ENCODE data around the gene AMBRA1.

The AMBRA1 gene

DNA sequence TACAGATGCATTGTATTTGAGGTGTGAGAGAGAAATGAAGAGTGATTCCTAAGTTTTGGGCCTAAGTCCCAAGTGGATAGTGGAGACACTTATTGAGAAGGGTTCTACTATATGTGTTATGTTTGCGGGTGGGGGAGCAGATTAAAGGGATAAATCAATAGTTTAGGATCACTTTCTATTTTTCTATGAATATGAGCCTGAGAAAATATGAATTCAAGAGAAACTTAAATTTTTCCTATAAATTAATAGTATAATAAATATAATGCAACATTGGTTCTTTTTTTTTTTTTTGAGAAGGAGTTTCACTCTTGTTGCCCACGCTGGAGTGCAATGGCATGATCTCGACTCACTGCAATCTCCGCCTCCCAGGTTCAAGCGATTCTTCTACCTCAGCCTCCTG, 31.3 kb downstream of the AMBRA1 start:
- no peak overlapping the region for H3K4me3 ChIP-seq (replicated peaks in 1 of 2; ENCODE audit: low read depth in 2 of 2, low read length in 2 of 2)
- TF ChIP-seq, protein P1, sequence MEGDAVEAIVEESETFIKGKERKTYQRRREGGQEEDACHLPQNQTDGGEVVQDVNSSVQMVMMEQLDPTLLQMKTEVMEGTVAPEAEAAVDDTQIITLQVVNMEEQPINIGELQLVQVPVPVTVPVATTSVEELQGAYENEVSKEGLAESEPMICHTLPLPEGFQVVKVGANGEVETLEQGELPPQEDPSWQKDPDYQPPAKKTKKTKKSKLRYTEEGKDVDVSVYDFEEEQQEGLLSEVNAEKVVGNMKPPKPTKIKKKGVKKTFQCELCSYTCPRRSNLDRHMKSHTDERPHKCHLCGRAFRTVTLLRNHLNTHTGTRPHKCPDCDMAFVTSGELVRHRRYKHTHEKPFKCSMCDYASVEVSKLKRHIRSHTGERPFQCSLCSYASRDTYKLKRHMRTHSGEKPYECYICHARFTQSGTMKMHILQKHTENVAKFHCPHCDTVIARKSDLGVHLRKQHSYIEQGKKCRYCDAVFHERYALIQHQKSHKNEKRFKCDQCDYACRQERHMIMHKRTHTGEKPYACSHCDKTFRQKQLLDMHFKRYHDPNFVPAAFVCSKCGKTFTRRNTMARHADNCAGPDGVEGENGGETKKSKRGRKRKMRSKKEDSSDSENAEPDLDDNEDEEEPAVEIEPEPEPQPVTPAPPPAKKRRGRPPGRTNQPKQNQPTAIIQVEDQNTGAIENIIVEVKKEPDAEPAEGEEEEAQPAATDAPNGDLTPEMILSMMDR (IDR thresholded peaks at IDR 0.05; ENCODE audit: low read depth, low read length) = no peak
- no peak for DNase-seq (ENCODE audit: low read depth in 2 of 2)

DNA sequence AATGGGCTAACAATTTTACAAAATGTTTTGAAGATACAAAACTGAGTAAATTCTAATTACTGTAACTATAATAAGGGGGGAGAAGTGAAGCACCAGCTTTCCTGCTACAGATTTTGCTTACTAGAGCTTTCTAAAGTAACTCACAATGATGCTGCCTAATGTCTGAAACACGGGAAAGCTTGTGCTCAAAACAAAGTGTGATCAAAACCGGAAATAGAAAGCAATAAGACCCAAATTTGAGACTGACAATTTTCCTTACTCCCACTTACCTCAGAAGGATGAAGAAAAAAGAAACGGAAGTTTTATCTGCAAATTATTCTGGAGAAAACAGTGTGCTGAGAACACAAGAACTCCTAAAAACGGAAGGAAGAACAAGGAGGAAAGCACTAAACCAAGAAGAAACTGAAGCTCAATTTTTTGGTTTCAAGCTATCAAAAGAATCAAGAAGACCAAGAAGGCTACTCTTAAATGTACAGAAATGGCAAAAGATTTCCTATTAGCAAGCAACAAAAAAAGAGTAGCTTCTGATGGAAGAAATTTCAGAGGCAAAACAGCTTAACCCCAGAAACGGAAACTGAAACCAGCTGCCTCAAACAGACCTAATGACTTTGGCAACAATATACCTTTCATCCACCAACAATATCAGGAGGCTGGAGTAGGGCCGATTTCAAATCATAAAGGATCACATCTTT, 33.4 kb downstream of the AMBRA1 start:
- H3K4me3 ChIP-seq (replicated peaks in 1 of 2; ENCODE audit: low read depth in 2 of 2, low read length in 2 of 2) = peak overlapping the region in 1 of 2 donors; percentile 32
- DNase-seq (ENCODE audit: low read depth in 2 of 2) = peak; percentile 43 to 45
- TF ChIP-seq, protein P1 (IDR thresholded peaks at IDR 0.05; ENCODE audit: low read depth, low read length) = no peak

DNA sequence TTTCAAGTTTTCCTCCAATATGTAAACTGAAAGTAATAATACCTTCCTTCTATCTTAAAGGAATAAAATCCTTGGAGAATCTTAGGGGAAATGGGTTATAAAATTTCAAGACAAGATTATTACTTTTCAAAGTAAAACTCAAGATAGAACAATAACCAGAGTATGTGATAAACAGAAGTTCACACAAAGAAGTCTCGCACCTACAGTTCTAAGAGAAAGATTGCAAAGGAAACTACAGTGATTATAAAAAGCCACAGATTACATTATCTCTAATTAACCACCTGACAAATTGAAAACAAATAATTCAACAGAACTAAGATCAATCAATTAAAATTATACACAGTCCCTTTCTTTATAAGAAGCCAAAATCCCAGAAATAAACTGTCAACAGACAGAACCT, 34.0 kb downstream of the AMBRA1 start:
- DNase-seq (ENCODE audit: low read depth in 2 of 2) = no peak
- TF ChIP-seq, protein P1 (IDR thresholded peaks at IDR 0.05; ENCODE audit: low read depth, low read length) = no peak
- no peak overlapping the region for H3K4me3 ChIP-seq (replicated peaks in 1 of 2; ENCODE audit: low read depth in 2 of 2, low read length in 2 of 2)

DNA sequence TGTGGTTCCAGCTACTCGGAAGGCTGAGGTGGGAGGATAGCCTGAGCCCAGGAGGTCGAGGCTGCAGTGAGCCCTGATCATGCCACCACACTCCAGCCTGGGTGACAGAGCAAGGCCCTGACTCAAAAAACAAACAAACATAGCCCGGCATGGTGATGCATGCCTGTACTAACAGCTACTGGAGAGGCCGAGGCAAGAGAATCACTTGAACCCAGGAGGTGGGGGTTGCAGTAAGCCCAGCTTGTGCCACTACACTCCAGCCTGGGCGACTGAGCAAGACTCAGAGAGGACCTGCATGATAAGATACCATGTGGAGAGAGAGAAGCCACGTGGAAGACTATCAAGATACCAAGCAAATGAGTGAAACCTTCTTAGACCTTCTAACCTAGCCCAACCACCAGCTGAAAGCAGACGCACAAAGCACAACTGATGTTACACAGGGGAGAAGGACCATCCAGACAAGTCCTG, 36.1 kb downstream of the AMBRA1 start:
- H3K4me3 ChIP-seq (replicated peaks in 1 of 2; ENCODE audit: low read depth in 2 of 2, low read length in 2 of 2) = no peak overlapping the region

DNA sequence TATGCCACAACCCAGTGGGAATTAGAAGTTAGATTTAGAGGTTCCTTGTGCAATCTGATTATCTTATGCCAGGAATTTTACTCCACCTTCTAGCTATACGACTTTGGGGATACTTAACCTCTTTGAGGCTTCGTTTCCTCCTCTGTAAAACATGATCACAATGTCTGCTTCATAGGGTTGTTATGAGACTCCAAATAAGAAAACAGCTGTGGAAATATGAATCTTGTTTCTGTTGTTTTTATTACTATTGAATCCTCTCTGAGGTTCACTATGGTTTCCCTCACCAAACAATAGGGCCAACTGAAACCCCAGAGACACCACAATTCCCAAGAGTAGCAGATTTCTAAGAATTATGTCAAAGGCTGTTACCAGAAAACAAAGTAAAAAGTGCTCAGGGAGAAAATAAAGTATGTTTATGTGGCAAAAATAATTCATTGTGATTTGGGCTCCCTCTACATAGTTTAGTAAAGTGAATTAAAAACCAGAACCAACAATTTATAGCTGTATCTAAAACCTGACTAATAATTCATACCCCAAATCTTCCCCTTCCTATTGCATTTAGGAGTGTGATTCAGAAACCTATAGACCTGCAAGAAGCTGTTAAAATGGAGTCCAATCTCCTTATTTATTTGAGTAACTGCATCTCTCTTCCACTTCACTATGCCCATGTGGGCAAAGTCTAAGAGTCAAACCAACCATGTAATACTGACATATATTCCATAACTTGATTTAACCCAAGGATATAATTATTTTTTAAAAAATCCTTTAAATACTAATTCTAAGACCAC, 38.4 kb downstream of the AMBRA1 start:
- TF ChIP-seq, protein P1 (IDR thresholded peaks at IDR 0.05; ENCODE audit: low read depth, low read length) = no peak
- DNase-seq (ENCODE audit: low read depth in 2 of 2) = peak; percentile 54 to 91

More for the DNA sequence above, 36.1 kb downstream of the AMBRA1 start:
- peak in 1 of 2 donors; percentile 60 for DNase-seq (ENCODE audit: low read depth in 2 of 2)
- TF ChIP-seq, protein P1 (IDR thresholded peaks at IDR 0.05; ENCODE audit: low read depth, low read length) = no peak

DNA sequence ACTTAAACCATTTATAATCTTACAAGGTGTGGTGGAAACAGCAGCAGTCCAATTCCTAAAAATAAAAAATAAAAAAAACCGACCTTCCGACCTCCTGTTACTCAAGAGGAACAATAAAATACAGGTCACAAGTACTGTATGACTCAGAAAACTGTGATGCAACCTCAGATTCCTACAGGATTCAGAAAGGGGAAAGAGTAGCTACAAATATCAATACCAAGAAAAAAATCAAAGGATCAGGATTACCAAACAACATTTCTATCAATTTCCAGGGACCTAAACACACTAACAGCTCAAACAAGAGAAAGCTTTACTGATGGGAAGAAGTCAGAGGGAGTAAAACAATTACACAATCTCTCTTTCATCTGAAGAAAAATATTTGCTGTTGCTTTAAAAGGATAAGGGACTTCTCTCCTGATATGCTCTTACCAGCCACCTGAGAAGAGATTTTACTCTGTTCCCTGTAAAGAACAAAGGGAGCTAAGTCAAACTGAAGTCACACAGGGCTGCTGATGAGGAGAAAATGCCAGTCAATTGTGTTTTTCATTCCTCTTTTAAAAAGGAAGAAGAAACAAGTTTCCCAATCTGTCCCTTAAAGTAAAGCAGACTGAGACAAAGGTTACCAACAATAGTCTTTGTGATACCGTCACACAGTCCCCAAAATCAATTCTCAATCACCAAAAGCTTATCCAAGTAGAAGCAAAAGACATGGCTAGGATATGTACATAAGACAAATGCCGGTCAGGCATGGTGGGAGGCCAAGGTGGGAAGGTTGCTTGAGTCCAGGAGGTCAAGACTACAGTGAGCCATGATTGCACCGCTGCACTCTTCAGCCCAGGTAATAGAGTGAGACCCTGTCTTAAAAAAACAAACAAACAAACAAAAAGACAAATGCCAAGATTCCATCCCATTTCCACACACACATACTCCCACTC, 39.3 kb downstream of the AMBRA1 start:
- TF ChIP-seq, protein P1 (IDR thresholded peaks at IDR 0.05; ENCODE audit: low read depth, low read length) = no peak
- no peak overlapping the region for H3K4me3 ChIP-seq (replicated peaks in 1 of 2; ENCODE audit: low read depth in 2 of 2, low read length in 2 of 2)
- DNase-seq (ENCODE audit: low read depth in 2 of 2) = peak; percentile 76 to 88

More for the DNA sequence above, 38.4 kb downstream of the AMBRA1 start:
- no peak overlapping the region for H3K4me3 ChIP-seq (replicated peaks in 1 of 2; ENCODE audit: low read depth in 2 of 2, low read length in 2 of 2)
